Mucosa of stomach (tissue), 1 donor: ENCODE results near the gene MRFAP1.

Experiments used
- H3K27me3 ChIP-seq: one replicate; pipeline ENCODE4 v1.7.0; 2013; ENCODE audit warnings: mild to moderate bottlenecking, low read length; ENCODE audit not compliant: control insufficient read depth, insufficient read depth
- H3K36me3 ChIP-seq: one replicate; pipeline ENCODE4 v1.7.0; 2013; ENCODE audit warnings: low read length; ENCODE audit not compliant: control insufficient read depth, insufficient read depth
- H3K4me1 ChIP-seq: one replicate; pipeline ENCODE4 v1.7.0; 2013; ENCODE audit warnings: mild to moderate bottlenecking, low read length; ENCODE audit not compliant: control insufficient read depth, insufficient read depth
- H3K4me3 ChIP-seq: one replicate; pipeline ENCODE4 v1.7.0; 2013; ENCODE audit warnings: low read length
- H3K9ac ChIP-seq: one replicate; pipeline ENCODE4 v1.7.0; 2013; ENCODE audit warnings: mild to moderate bottlenecking, low read length, moderate library complexity
- H3K9me3 ChIP-seq: one replicate; pipeline ENCODE4 v1.7.0; 2013; ENCODE audit warnings: mild to moderate bottlenecking, low read length, moderate library complexity; ENCODE audit not compliant: control insufficient read depth
- donor health status: Pancreatic carcinoma.

The MRFAP1 gene

DNA sequence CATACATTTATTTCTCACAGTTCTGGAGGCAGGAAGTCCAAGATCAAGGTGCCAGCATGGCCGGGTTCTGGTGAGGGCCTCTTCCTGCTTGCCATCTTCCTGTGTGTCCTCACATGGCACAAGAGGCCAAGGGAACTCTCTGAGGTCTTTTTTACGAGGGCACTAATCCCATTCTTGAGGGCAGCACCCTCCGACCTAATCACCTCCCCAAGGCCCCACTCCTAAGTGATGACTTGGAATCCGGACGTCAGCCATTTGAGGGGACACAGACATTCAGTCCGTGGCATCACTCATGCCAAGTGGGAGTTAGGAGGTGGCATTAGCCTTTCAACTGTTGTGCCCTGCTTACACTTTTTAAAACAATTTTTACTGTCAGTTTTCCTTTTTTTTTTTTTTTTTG, 38.2 kb upstream of the MRFAP1 start:
- Histone ChIP-seq H3K4me3 (no peak overlapping the region), H3K36me3 (peaks cover 10% of the 10 kb centered on the region), H3K27me3 (no peaks in the 10 kb centered on the region), H3K9me3 (no peaks in the 10 kb centered on the region), H3K9ac (no peak overlapping the region), H3K4me1 (no peaks in the 10 kb centered on the region)

DNA sequence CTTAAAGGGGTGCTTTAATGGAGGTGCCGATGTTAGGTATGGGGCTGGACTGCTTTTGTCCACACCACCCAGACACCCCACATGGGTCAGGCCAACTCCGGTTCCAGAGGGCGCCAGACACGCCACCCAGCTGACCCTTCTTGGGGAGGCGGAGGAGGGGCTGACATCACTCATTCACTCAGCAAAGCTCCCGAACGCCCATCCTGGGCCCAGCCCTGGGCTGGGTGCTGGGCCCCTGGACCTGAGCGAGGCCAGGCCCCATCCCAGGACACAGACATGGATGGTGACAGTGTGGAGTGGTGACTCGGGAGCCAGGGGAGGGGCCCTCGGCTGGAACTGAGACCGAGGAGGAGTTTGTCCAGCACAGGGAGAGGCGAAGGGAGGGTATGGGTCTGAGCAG, 37.4 kb upstream of the MRFAP1 start:
- H3K4me1 ChIP-seq: no peaks in the 10 kb centered on the region
- no peak overlapping the region for H3K4me3 ChIP-seq
- H3K9me3 ChIP-seq: no peaks in the 10 kb centered on the region
- H3K36me3 ChIP-seq: peaks cover 10% of the 10 kb centered on the region
- no peak overlapping the region for H3K9ac ChIP-seq
- H3K27me3 ChIP-seq: no peaks in the 10 kb centered on the region

DNA sequence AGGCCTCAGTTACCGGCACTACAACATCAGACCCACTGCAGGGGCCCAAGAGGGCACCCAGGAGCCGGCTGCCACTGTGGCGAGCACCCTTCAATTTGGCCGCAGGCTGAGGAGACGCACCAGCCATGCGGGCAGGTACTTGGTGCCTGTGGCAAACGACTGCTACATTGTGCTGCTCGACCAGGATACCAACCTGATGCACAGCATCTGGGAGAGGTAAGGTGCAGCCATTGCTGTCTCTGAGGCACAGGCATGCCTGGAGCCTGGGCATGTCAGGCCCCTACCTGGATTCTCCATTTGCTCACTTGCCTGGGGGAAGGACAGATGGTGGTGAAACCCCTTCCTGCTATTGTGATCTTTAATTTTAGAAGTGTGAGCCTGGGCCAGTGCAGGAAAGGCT, 35.4 kb upstream of the MRFAP1 start:
- Histone ChIP-seq H3K9me3 (no peaks in the 10 kb centered on the region), H3K4me1 (no peaks in the 10 kb centered on the region), H3K4me3 (no peak overlapping the region), H3K36me3 (peaks cover 16% of the 10 kb centered on the region), H3K27me3 (no peaks in the 10 kb centered on the region), H3K9ac (no peak overlapping the region)

DNA sequence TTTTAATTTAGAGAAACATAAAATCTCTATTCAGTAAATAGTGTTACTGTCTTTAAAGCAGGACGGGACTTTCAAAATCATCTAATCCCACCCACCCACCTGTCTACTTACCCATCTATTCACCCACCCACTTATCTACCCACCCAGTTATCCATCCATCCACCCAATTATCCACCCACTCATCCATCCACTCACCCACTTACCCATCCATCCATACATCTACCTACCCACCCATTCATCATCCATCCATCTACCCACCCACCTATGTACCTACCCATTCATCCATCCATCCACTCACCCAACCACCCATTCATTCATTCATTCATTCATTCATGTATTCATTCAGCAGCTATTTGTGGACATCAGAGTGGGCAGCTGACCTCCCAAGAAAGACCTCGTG, 34.9 kb upstream of the MRFAP1 start:
- H3K4me3 ChIP-seq: no peak overlapping the region
- peaks cover 18% of the 10 kb centered on the region for H3K36me3 ChIP-seq
- H3K9me3 ChIP-seq: no peaks in the 10 kb centered on the region
- H3K4me1 ChIP-seq: no peaks in the 10 kb centered on the region
- H3K9ac ChIP-seq: no peak overlapping the region
- H3K27me3 ChIP-seq: no peaks in the 10 kb centered on the region

DNA sequence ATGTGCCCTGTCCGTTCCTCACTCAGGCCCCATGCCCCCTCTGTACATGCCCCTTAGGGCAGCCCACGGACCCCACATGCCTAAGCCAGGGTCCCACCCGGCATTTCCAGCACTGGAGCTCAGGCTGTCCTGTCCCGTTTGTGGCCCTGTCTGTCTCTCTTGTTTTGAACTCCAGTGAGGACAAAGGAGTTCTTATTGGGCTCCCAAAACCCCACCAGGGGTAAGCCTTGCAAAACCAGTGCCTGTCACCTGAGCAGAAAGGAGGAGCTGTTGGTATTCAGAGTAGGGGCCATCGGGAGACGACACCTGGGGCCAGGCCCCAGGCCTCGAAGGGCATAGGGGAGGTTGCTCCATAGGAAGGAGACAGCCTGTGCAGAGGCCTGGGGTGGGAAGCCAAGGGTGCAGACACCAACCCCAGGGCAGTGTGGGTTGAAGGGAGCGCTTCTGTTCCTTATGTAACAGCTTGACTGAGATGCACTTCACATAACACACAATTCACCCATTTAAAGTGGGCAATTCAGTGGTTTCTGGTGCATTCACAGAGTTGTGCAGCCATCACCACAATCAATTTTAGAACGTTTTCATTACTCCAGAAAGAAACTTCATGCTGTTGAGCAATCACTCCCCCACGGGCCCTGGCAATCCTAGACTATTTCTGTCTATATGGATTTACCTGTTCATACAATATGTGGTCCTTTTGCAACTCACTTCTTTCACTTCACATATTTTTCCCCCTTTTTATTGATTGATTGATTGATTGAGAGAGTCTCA, 33.8 kb upstream of the MRFAP1 start:
- Histone ChIP-seq H3K9me3 (no peaks in the 10 kb centered on the region), H3K4me3 (no peak overlapping the region), H3K27me3 (no peaks in the 10 kb centered on the region), H3K36me3 (peaks cover 20% of the 10 kb centered on the region), H3K4me1 (no peaks in the 10 kb centered on the region), H3K9ac (no peak overlapping the region)

DNA sequence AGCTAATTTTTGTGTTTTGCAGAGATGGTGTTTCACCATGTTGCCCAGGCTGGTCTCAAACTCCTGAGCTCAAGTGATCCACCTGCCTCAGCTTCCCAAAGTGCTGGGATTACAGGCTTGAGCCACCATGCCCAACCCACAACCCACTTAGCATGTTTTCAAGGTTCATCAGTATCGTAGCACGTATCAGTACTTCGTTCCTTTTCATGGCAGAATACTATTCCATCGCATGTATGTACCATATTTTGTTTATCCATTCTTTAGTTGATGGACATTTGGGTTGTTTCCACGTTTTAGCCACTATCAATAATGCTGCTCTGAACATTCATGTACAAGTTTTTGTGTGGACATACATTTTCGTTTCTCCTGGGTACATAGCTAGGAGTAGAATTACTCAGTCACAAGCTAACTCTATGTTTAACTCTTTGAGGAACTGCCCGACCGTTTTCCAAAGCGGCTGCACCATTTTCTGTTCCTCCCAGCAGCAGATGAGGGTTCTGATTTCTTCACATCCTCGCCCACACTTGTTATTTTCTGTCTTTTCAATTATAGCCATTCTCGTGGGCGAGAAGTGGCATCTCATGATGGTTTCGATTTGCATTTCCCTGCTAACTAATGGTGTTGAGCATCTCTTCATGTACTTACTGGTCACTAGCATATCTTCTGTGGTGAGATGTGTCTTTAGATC, 33.0 kb upstream of the MRFAP1 start:
- Histone ChIP-seq H3K27me3 (no peaks in the 10 kb centered on the region), H3K9me3 (no peaks in the 10 kb centered on the region), H3K4me1 (no peaks in the 10 kb centered on the region), H3K4me3 (no peak overlapping the region), H3K9ac (no peak overlapping the region), H3K36me3 (peaks cover 20% of the 10 kb centered on the region)

DNA sequence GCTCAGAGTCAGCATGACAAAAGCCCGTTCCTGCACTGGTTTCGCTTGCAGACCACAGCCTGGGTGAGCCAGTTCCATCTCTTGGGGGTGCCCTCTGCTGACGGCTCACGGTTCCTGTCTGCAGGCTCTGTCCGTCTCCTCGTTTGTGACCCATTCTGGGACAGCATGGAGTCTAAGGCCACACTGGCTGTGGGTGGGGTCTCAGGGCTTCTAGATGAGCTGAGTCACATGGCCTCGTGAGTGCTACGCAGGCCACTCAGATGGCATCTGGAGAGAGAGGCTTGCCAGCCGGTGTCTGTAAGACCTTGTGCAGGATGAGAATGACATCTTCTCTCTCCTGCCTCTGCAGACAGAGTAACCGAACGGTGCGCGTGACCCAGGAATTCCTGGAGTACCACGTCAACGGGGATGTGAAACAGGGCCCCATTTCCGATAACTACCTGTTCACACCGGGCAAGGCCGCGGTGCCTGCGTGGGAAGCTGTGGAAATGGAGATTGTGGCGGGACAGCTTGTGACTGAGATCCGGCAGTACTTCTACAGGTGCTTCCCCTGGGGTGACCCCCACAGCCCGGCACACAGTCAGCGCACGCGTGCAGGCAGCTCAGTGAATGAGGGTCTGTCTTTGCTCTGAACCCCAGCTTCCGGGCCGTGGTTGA, 31.6 kb upstream of the MRFAP1 start:
- Histone ChIP-seq H3K4me3 (no peak overlapping the region), H3K27me3 (no peaks in the 10 kb centered on the region), H3K36me3 (peaks cover 20% of the 10 kb centered on the region), H3K9ac (no peak overlapping the region), H3K4me1 (no peaks in the 10 kb centered on the region), H3K9me3 (no peaks in the 10 kb centered on the region)

DNA sequence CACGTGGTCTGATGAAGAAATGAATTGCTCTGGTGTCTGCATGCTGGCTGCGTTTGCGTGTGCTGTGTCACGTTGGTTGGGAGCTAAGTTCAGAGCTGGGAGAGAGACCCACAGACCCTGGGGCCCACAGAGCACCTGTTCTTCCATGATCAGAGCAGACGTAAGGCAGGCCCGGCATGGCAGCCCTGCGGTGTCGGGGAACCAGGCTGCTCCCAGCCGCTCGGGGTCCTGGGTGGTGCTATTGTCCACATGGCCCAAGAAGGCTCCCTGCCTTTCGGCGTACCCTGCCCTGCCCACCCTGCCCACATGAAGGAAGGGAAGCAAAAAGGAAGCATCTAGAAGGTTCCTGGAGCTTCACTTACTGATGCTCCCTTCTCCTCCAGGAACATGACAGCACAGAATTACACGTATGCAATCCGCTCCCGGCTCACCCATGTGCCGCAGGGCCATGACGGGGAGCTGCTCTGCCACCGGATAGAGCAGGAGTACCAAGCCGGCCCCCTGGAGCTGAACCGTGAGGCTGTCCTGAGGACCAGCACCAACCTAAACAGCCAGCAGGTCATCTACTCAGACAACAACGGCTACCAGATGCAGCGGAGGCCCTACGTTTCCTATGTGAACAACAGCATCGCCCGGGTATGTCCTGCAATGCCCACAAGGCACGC, 30.9 kb upstream of the MRFAP1 start:
- Histone ChIP-seq H3K4me1 (no peaks in the 10 kb centered on the region), H3K9me3 (no peaks in the 10 kb centered on the region), H3K27me3 (no peaks in the 10 kb centered on the region), H3K9ac (no peak overlapping the region), H3K36me3 (peaks cover 17% of the 10 kb centered on the region), H3K4me3 (no peak overlapping the region)

DNA sequence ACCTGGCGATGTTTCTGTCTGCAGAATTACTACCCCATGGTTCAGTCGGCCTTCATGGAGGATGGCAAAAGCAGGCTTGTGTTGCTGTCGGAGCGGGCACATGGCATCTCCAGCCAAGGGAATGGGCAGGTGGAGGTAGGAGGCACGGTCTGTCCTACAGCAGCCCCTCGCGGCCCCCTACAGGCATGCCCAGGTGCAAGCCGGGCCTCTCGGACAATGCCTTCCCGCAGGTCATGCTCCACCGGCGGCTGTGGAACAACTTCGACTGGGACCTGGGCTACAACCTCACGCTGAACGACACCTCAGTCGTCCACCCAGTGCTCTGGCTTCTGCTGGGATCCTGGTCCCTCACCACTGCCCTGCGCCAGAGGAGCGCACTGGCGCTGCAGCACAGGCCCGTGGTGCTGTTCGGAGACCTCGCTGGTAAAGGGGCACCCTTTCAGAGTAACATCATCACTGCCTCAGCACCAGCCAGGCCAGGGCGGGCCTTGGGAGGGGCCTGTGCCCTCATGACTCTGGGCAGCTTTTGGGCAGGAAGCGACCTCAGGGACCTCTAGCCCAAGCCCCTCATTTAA, 29.5 kb upstream of the MRFAP1 start:
- Histone ChIP-seq H3K36me3 (peaks cover 10% of the 10 kb centered on the region), H3K9ac (no peak overlapping the region), H3K4me1 (no peaks in the 10 kb centered on the region)

DNA sequence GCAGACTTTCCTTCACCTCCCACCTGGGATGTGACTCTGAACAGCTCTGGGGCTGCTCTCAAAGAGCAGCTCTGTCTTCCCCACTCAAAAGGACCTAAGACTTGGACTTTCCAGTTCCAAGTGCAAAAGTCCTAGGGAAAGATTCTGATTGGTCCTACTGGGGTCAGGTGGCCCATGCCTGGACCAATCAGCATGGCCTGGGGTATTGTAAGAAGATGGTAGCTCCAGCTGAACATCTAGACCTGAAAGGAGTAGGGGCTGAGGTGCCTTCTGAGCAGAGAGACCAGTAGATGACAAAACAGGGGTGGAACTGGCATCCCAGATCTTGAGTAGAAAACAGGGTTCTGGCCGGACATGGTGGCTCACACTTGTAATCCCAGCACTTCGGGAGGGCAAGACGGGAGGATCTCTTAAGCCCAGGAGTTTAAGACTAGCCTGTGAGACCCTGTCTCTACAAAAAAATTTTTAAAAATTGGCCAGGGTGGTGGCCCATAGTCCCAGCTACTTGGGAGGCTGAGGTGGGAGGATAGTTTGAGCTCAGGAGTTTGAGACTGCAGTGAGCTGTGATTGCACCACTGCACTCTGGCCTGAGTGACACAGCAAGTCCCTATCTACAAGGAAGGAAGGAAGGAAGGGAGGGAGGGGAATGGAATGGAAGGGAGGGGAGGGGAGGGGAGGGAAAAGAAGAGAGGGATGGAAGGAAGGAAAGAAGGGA, 27.4 kb upstream of the MRFAP1 start:
- Histone ChIP-seq H3K4me1 (no peaks in the 10 kb centered on the region), H3K9ac (no peak overlapping the region), H3K9me3 (no peaks in the 10 kb centered on the region), H3K4me3 (no peak overlapping the region), H3K27me3 (no peaks in the 10 kb centered on the region), H3K36me3 (peaks cover 10% of the 10 kb centered on the region)

More for the DNA sequence above, 29.5 kb upstream of the MRFAP1 start:
- H3K9me3 ChIP-seq: no peaks in the 10 kb centered on the region
- H3K4me3 ChIP-seq: no peak overlapping the region
- H3K27me3 ChIP-seq: no peaks in the 10 kb centered on the region
